Fibroblast of gingiva (primary cell): ENCODE data around the gene CBLN4.

Source experiments
- DNase-seq: peaks from one replicate; pipeline ENCODE4 v3.0.0-alpha.2; 2011; ENCODE audit warnings: low read depth

CBLN4 gene

DNA sequence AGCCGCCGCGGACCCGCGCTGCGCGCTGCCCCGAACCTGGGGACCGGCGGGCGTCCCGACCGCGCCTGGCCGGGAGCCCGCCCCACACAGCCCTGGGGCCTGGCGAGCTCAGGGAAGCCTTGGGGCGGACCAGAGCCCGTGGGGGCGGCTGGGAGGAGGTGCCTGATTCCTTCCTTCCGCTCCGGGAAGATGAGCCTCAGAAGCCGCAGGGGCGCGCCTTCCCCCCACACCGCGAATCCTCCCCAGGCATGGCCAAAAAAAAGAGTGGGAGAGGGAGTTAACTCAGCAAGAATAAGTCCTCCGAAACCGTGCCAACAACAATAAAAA, at the start of gene CBLN4:
TSS of gene CBLN4 (minus strand) at position 131 of the 327 bp plus-strand sequence. CDS start 1,348 bp downstream, outside the sequence.
- no peak for DNase-seq

DNA sequence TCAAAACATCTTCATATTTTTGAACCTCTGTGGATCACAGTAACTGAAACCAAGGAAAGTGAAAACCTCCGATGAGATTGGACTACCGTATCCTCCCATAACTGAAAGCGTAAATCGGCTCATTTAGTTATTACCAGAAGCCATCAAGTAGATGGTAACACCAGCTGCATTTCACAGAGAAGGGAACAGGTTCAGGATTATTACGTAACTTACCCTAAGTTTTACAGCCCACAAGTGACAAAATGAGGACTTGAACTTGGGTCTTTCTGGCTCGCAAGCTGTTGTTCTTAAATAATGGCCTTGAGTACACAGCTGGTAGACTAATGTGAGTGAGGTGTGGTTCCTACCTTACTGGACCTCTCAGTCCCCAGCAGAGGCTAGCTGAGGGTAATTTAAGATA, 37.9 kb upstream of the CBLN4 start:
- no peak for DNase-seq

DNA sequence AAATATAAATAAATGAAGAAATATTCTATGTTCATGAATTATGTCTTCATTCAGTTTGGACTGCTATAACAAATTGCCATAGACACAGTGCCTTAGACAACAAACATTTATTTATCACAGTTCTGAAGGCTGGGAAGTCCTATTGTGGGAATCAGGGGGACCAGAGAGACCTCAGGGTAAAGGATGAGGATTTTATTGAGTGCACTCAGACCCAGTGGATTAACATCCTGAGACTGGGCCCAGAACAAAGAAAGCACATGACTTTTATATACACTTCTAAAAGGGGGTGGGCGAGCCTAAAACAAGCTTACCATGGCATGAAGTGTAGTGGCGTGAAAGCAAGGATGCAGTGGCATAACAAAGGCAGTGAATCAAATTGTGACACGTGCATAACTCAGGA, 26.9 kb upstream of the CBLN4 start:
- no peak for DNase-seq

DNA sequence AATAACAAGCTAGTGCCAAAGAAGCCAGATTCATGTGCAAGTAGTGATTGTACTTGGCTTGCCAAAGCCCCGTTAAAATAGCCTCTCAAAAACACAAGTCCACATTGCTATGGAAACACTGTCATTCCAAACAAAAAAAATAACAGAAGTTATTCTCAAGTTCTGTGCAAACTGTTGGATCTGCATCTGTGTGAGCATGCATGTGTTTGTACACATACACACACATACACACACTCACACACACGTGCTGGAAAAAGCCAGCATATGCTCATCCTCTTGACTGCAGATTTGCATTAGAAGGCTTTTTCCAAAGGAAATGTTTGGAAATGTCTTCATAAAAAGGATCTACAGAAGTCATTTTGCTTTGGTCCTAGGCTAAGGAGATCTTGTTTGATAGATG, 13.4 kb upstream of the CBLN4 start:
- DNase-seq, result no peak

DNA sequence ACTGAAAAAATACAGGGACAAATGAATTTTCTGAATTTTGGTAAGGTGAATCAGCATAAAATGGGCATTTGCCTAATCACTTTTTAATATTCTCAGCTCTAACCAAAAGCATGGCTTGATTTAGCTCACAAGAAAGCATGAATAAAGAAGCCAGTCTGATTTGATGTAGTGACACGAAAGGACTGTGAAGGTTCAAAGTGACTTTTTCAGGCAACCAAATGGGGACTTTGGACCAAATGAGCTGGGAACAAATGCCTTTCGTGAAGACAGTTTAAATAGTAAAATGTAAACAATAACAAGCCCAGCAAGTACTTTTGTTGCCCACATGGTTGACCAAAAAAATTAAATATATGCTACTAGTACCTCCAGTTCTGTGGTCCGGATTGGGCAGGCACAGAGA, 12.9 kb upstream of the CBLN4 start:
- no peak for DNase-seq

DNA sequence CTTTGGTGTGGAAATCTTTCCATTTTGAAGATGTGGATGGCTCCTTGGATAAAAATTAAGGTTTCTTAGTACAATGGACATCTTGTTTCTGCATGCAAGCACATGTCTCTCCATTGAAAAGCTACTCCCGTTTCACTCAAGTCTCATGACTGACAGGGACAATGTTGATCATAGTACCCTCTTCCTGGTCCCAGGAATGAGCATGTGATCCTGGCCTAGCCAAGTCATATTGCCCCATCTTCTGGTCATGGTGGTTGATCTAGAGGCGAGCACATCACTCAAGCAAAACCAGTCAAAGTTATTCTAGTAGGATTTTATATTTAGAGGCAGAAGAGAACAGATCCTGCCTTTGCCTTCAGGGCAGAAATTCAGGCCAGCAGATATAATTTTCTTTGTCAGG, 12.2 kb upstream of the CBLN4 start:
- DNase-seq, result no peak

GRCh38 chr20:56014998-56015397, 9.7 kb upstream of the CBLN4 start:
- DNase-seq, result no peak

DNA sequence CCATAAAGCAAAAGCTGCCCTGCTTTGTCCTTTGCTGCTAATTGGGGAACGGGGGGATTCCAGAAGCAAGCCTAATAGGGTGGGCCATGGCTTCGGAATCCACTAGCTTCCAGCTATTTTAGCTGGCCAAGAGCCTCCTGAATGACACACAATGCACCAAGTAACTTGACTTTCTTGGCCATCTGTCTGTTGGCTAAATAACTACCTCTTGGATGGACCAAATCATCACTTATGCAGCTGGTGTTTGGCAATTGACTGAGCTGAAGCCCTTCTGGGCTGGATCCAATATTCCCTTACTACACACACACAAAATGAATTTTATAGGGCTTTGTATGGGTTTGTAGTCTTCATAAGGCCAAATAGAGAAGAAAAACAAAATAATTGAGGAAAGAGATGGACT, 8.8 kb upstream of the CBLN4 start:
- no peak for DNase-seq

DNA sequence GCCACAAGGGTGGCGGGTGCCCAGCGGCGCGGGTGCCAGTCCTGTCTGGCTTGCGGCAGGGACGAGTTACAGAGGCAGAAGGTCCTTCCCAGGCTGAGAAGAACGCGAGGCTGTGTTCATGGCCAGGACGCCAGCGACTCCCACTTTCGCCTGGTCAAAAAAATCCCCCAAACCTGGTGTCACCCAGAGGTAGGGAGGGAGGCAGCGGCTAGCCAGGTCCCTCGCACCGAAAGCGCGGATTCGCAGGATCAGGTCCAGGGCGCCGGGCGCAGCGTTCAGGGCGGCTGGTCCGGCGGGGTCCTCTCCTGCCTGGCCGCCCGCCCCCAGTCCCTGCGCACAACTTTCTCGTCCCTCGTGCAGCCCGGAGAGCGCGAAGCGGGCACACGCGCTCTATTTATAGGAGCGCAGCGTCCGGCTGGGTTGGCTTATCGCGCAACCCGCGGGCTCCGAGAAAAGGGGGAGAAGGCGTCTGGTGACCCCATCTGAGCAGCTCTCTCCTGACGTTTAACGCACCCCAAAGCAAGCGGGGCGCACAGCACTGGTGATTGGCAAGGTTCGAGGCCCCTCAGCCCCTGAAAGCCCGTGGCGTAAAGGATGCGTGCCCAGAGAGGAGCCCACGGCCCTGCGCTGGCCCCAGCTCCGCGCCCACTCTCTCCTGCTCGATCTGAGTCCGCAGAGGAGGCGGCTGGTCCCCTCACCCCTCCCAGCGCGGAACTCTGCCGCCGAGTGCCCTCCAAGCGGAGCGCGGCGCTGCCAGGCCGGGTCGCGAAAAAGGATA, 519 bp downstream of the CBLN4 start:
- no peak for DNase-seq

DNA sequence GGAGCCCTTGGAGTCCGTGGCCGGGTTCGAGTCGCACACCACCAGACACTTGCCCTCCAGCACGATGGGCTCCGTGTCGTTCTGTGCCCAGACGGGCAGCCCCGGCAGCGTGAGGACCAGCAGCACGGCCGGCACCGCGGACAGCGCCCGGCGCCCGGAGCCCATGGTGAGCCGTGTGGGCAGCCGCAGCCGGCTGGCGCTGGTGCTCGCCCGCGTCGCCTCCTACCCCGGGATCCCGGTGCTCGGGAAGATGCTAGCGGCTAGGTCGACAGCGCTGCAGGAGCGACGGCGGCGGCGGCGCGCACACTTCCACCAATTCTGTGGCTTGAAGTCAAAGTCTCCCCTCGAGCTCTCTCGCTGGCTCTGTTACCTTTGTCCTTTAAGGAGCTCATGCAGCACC, 1.3 kb downstream of the CBLN4 start:
- no peak for DNase-seq

GRCh38 chr20:56002908-56003800, 2.2 kb downstream of the CBLN4 start:
- no peak for DNase-seq

- no peak for DNase-seq
Observed at GRCh38 chr20:56001890-56002289, 3.4 kb downstream of the CBLN4 start.

DNA sequence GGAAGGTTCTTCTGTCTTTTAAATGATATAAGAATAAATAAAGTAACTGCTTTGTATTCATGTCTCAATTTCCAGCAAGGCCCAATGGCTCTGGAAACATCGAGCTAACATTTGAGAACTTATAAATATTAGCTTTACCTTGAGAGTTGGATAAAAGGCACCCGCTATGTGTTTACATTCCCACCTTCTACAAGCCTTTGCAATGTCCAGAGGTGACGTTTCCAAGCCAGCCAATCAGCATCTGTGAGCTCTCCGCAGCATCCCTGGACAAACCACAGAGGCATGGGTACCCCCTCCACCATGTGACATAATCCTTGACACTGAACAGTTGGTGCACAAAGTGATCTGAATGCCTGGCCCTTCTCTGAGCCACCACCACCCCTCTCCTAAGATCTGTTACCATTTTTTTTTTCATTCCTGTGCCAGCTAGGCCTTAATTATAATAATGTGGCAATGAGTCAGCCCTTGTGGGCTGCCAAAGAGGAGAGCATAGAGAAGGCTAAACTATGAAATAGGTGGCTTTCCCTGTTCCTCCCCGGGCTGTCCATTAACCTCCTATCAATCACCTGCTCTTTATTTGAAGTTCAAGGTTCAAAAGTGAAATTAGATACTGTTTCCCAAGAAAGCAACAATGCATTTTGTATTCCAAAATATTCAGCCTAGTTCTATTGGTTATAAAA, 4.1 kb downstream of the CBLN4 start:
- no peak for DNase-seq

GRCh38 chr20:55978550-55978949, 26.8 kb downstream of the CBLN4 start:
- DNase-seq, result no peak

DNA sequence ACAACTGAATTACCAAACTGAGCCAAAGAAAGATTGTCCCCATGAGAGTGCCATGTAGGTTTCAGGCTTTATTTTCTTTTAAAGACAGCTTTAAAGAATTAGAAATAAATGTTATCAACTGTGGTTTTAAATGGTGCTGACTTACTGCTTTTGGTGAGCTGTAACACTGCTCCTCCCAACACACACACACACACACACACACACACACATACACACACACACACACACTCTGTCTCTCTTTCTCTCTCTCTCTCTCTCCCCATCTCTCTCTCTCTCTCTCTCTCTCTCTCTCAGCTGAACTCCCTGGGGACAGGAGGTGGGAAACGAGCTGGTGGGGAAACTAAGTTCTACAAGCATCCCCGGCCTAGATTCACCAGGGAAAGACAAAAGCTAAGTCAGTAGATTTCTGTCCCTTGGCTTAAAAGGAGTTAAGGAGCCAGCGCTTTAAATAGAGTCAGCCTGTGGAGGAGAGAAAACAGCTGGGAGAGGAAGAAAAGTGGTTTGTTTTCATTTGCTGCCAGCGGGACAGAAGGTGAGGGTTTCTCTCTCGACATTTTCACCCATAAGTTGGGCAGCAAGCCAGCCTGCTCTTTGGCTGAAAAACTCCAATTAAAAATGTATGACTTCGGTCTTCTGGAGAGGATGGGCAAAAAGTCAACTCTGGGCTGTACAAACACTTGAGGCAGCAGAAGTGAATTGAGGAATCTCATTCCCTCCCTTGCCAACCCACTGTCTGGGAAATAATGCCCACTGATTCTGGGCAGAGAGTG, 27.4 kb downstream of the CBLN4 start:
- DNase-seq, result no peak

GRCh38 chr20:55974491-55975202, 30.7 kb downstream of the CBLN4 start:
- no peak for DNase-seq

GRCh38 chr20:55964790-55965189, 40.5 kb downstream of the CBLN4 start:
- DNase-seq, result no peak

- no peak for DNase-seq
Observed at GRCh38 chr20:55961376-55962330, 43.7 kb downstream of the CBLN4 start.

DNA sequence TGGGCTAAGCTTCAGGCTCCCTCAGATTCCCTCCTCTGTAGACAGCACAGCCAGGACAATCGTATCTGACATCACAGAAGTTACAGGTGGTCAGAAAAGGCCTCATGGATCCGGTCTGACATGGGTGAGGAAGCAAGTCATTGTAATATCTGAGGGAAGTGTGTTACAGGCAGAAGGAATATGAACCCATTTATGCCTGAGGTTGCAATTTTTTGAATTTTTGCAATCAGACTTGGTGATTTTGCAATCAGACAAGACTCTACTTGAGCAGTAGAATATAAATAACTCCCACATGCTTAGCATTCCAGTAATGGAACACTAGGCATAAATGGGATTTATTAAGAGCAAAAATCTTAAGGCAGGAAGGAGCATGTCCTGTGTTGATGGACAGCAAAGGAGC, 52.1 kb downstream of the CBLN4 start:
- DNase-seq, result no peak

GRCh38 chr20:55947701-55948100, 57.6 kb downstream of the CBLN4 start:
- DNase-seq, result no peak
